ENCODE results near the gene MSL3B.

MSL3B gene

DNA sequence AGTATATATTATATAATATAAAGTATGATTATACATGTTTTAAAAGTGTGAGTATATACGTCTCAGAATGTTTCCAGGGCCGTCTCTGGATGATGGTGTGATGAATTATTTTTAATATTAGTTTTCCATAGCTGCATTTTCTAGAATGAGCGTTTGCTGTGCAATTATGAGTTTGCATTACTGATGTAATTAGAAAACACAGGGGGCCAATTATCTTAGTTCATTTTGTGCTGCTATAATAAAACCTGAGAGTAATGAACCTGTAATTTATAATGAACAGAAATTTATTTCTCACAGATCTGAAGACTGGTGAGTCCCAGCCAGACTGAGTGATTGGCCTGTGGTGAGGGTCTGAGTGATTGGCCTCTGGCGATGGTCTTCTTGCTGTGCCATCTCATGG lies 9.9 kb downstream of the MSL3B start:
- no peak overlapping the region for H3K9ac ChIP-seq (ENCODE audit: low read length)
- no peaks in the 10 kb centered on the region for H3K27me3 ChIP-seq (ENCODE audit: insufficient read depth, low read depth, low read length)
- no peaks in the 10 kb centered on the region for H3K9me3 ChIP-seq (ENCODE audit: low read length)
- H3K79me2 ChIP-seq (replicated peaks; ENCODE audit: insufficient read depth, low read length) = peaks cover 9% of the 10 kb centered on the region
- H3K36me3 ChIP-seq (ENCODE audit: insufficient read depth, low read length) = no peaks in the 10 kb centered on the region
- no peak overlapping the region for H3K4me2 ChIP-seq (ENCODE audit: low read length)
- no peaks in the 10 kb centered on the region for H3K9me2 ChIP-seq (ENCODE audit: insufficient read depth, low read length)
- H3K4me3 ChIP-seq (ENCODE audit: low read length) = no peak overlapping the region
- H3K27ac ChIP-seq (ENCODE audit: low read length) = no peak overlapping the region
- no peak for TF ChIP-seq EP300 (conservative IDR thresholded peaks at IDR 0.05; ENCODE audit: poor library complexity, severe bottlenecking)
- TF ChIP-seq SMC3 (conservative IDR thresholded peaks at IDR 0.05; ENCODE audit: poor library complexity) = no peak
- no peak for TF ChIP-seq POLR2AphosphoS5 (IDR thresholded peaks at IDR 0.05)
- TF ChIP-seq TAF1 (IDR thresholded peaks at IDR 0.05; ENCODE audit: low read depth) = no peak
- TF ChIP-seq, protein P1, sequence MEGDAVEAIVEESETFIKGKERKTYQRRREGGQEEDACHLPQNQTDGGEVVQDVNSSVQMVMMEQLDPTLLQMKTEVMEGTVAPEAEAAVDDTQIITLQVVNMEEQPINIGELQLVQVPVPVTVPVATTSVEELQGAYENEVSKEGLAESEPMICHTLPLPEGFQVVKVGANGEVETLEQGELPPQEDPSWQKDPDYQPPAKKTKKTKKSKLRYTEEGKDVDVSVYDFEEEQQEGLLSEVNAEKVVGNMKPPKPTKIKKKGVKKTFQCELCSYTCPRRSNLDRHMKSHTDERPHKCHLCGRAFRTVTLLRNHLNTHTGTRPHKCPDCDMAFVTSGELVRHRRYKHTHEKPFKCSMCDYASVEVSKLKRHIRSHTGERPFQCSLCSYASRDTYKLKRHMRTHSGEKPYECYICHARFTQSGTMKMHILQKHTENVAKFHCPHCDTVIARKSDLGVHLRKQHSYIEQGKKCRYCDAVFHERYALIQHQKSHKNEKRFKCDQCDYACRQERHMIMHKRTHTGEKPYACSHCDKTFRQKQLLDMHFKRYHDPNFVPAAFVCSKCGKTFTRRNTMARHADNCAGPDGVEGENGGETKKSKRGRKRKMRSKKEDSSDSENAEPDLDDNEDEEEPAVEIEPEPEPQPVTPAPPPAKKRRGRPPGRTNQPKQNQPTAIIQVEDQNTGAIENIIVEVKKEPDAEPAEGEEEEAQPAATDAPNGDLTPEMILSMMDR (IDR thresholded peaks at IDR 0.05; ENCODE audit: poor library complexity, severe bottlenecking) = no peak
- TF ChIP-seq, protein P2, sequence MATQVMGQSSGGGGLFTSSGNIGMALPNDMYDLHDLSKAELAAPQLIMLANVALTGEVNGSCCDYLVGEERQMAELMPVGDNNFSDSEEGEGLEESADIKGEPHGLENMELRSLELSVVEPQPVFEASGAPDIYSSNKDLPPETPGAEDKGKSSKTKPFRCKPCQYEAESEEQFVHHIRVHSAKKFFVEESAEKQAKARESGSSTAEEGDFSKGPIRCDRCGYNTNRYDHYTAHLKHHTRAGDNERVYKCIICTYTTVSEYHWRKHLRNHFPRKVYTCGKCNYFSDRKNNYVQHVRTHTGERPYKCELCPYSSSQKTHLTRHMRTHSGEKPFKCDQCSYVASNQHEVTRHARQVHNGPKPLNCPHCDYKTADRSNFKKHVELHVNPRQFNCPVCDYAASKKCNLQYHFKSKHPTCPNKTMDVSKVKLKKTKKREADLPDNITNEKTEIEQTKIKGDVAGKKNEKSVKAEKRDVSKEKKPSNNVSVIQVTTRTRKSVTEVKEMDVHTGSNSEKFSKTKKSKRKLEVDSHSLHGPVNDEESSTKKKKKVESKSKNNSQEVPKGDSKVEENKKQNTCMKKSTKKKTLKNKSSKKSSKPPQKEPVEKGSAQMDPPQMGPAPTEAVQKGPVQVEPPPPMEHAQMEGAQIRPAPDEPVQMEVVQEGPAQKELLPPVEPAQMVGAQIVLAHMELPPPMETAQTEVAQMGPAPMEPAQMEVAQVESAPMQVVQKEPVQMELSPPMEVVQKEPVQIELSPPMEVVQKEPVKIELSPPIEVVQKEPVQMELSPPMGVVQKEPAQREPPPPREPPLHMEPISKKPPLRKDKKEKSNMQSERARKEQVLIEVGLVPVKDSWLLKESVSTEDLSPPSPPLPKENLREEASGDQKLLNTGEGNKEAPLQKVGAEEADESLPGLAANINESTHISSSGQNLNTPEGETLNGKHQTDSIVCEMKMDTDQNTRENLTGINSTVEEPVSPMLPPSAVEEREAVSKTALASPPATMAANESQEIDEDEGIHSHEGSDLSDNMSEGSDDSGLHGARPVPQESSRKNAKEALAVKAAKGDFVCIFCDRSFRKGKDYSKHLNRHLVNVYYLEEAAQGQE (IDR thresholded peaks at IDR 0.05; ENCODE audit: borderline replicate concordance) = no peak
- TF ChIP-seq RAD21 (conservative IDR thresholded peaks at IDR 0.05) = no peak
- no peak for TF ChIP-seq MXI1 (conservative IDR thresholded peaks at IDR 0.05; ENCODE audit: poor library complexity, severe bottlenecking)
- no peak for TF ChIP-seq EZH2 (IDR thresholded peaks at IDR 0.05; ENCODE audit: borderline replicate concordance, insufficient read depth, low read length, poor library complexity, severe bottlenecking)
- H3F3A ChIP-seq (ENCODE audit: insufficient read depth, low read length, poor library complexity, severe bottlenecking) = no peaks in the 10 kb centered on the region
- no peaks in the 10 kb centered on the region for H4K20me1 ChIP-seq (ENCODE audit: insufficient read depth)
- no peak overlapping the region for H2AFZ ChIP-seq (ENCODE audit: low read depth, low read length)

DNA sequence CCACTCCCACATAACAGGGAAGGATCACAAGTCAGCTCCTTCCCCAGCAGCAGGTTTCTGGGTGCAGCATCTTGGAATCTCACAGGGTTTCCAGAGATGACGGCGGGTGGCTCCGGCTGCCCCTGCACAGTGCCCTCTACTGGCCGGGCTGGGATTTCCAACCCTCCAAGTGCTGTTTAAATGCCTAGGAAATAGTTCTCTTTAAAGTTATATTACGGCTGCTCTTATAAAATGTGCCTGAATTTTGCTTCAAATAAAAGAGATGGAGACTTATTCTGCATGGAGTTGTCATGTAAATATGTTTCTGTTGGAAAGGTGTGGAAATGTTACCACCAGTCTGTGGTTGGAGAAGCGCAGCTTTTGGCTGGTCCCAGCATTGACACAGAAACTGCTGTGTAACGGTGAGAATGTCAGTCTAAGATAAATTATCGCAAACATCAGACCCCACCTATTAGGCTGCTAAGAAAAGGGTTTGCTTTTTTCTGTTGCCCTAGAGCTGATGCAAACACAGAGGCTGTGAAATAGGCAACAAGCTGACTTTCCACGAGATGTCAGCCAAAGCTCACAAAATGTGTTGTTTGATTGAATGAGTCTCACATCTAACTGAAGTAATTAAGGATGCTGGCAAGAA lies 10.6 kb downstream of the MSL3B start:
- Histone ChIP-seq H3K79me2 (replicated peaks; ENCODE audit: insufficient read depth, low read length) (peaks cover 16% of the 10 kb centered on the region), H3K4me2 (ENCODE audit: low read length) (no peak overlapping the region), H3K9ac (ENCODE audit: low read length) (no peak overlapping the region), H3K27ac (ENCODE audit: low read length) (no peak overlapping the region), H3F3A (ENCODE audit: insufficient read depth, low read length, poor library complexity, severe bottlenecking) (no peaks in the 10 kb centered on the region), H3K27me3 (ENCODE audit: insufficient read depth, low read depth, low read length) (no peaks in the 10 kb centered on the region), H3K9me2 (ENCODE audit: insufficient read depth, low read length) (no peaks in the 10 kb centered on the region), H3K36me3 (ENCODE audit: insufficient read depth, low read length) (no peaks in the 10 kb centered on the region), H4K20me1 (ENCODE audit: insufficient read depth) (no peaks in the 10 kb centered on the region), H3K9me3 (ENCODE audit: low read length) (no peaks in the 10 kb centered on the region), H3K4me3 (ENCODE audit: low read length) (no peak overlapping the region), H2AFZ (ENCODE audit: low read depth, low read length) (no peak overlapping the region)
- TF ChIP-seq RAD21 (conservative IDR thresholded peaks at IDR 0.05) (peak; percentile 22), EP300 (conservative IDR thresholded peaks at IDR 0.05; ENCODE audit: poor library complexity, severe bottlenecking) (no peak)
